Keratinocyte (primary cell): ENCODE measurements around the gene ZNF668. TPM values are rescaled to one million over a fixed set of nuclear protein-coding genes. Genes with fewer than 3 reads are reported as not detected.
"Not testable (repeated sequence)": the region's sequence is repeated elsewhere in the genome, so short reads cannot be mapped to it uniquely, and the experiment has no call there.

Experiments
- DNase-seq: peaks from one replicate; pipeline ENCODE4 v3.0.0-alpha.2; 2011; ENCODE audit warnings: low read depth, missing footprints, low spot score
- FAIRE-seq: peaks from 2 replicates; lab custom pipeline; 2011; peaks lifted over from hg19 to GRCh38; lab: Jason Lieb, UNC
- H2AFZ ChIP-seq: 2 replicates; pipeline ENCODE4 v1.6.0; 2012; ENCODE audit warnings: low read length, control low read depth, inconsistent platforms; ENCODE audit not compliant: control insufficient read depth
- H3K27ac ChIP-seq: 2 replicates; pipeline ENCODE4 v1.5.1; 2011; ENCODE audit warnings: low read length; ENCODE audit not compliant: control insufficient read depth, insufficient read depth
- H3K27me3 ChIP-seq: 3 replicates; pipeline ENCODE4 v1.6.0; 2011; ENCODE audit warnings: low read length; ENCODE audit not compliant: control insufficient read depth, insufficient read depth; ENCODE audit errors: extremely low read depth
- H3K36me3 ChIP-seq, 2 experiments: 2 replicates in 1 of 2; 3 replicates in 1 of 2; pipeline ENCODE4 v1.5.1; 2011; ENCODE audit warnings: low read length in 2 of 2, mild to moderate bottlenecking in 1 of 2; ENCODE audit not compliant: control insufficient read depth in 2 of 2, insufficient read depth in 2 of 2; ENCODE audit errors: extremely low read depth in 1 of 2
- H3K4me1 ChIP-seq: 3 replicates; pipeline ENCODE4 v1.5.1; 2011; ENCODE audit warnings: low read length; ENCODE audit not compliant: control insufficient read depth, insufficient read depth; ENCODE audit errors: extremely low read depth
- H3K4me2 ChIP-seq: 3 replicates; pipeline ENCODE4 v1.6.0; 2011; ENCODE audit warnings: low read depth, low read length; ENCODE audit not compliant: control insufficient read depth, insufficient read depth; ENCODE audit errors: extremely low read depth
- H3K4me3 ChIP-seq, 3 experiments: fragments of 200-600 bp in 1 of 3; sonication (generic) in 1 of 3; 2 replicates in 2 of 3; 3 replicates in 1 of 3; pipeline ENCODE4 v1.5.1; 2011 to 2016; ENCODE audit warnings: low read length in 3 of 3, mild to moderate bottlenecking in 3 of 3, control low read depth in 2 of 3, inconsistent platforms in 1 of 3, low read depth in 1 of 3, mixed read lengths in 1 of 3, mixed run types in 1 of 3, moderate library complexity in 1 of 3; ENCODE audit not compliant: control insufficient read depth in 2 of 3, insufficient read depth in 2 of 3; ENCODE audit errors: extremely low read depth in 1 of 3
- H3K79me2 ChIP-seq: 2 replicates; pipeline ENCODE4 v1.6.0; 2012; ENCODE audit warnings: low read length; ENCODE audit not compliant: control insufficient read depth, insufficient read depth
- H3K9ac ChIP-seq: 3 replicates; pipeline ENCODE4 v1.6.0; 2011; ENCODE audit warnings: low read length; ENCODE audit not compliant: control insufficient read depth, insufficient read depth; ENCODE audit errors: extremely low read depth
- H3K9me1 ChIP-seq: 3 replicates; pipeline ENCODE4 v1.6.0; 2011; ENCODE audit warnings: low read length; ENCODE audit not compliant: control insufficient read depth, insufficient read depth; ENCODE audit errors: extremely low read depth
- H3K9me3 ChIP-seq: 2 replicates; pipeline ENCODE4 v1.5.1; 2012; ENCODE audit warnings: low read depth, low read length; ENCODE audit not compliant: control insufficient read depth
- H4K20me1 ChIP-seq: 3 replicates; pipeline ENCODE4 v1.6.0; 2011; ENCODE audit warnings: low read length; ENCODE audit not compliant: control insufficient read depth, insufficient read depth; ENCODE audit errors: extremely low read depth
- dilution Hi-C: fragments of 300-500 bp; cut with MboI; formaldehyde crosslinking; loops from one replicate; pipeline ENCODE4 v1.7.0; 2020; ENCODE audit warnings: low sequenced_read_pairs; ENCODE audit not compliant: extremely low pct_ligation_motif_present
- polyA plus RNA-seq, 5 experiments: library from polyadenylated mRNA; depleted of rRNA in 3 of 5; stranded (reverse) in 3 of 5; stranded (forward) in 1 of 5; unstranded in 1 of 5; fragments of >200 nt; gene quantifications; 1 replicate in 1 of 5; 2 replicates in 3 of 5; 3 replicates in 1 of 5; pipeline versions ENCODE4 v1.2.1 to v1.2.3, GENCODE V29; 2011 to 2012; ENCODE audit warnings: missing spikeins in 2 of 5, low read depth in 1 of 5, low replicate concordance in 1 of 5

The ZNF668 gene
- polyA plus RNA-seq, 1 donor (not counting 4 experiments of a cell fraction or from before 2014, with no cell fraction given) = 5.5 TPM

- H3K4me3 ChIP-seq, DNase-seq, H3K9me1 ChIP-seq, H3K27ac ChIP-seq, dilution Hi-C loops, H3K4me2 ChIP-seq, H3K4me1 ChIP-seq, H3K9me3 ChIP-seq, H3K9ac ChIP-seq, H3K79me2 ChIP-seq, H3K36me3 ChIP-seq, H2AFZ ChIP-seq, FAIRE-seq, H4K20me1 ChIP-seq: not testable (repeated sequence)
- peaks cover 28% of the 10 kb centered on the region for H3K27me3 ChIP-seq
Measured at GRCh38 chr16:31011815-31012214, 62.2 kb downstream of the ZNF668 start.

Other genes with a start within 250 kb of the ZNF668 start
- 18.5 to 22.4 TPM (median 19.2 TPM) in 3 replicates for gene BCL7C, start 180.2 kb downstream of the ZNF668 start, polyA plus RNA-seq
- 2.1 to 3.2 TPM (median 2.6 TPM) in 3 replicates for gene CTF1, start 177.6 kb downstream of the ZNF668 start, polyA plus RNA-seq
- 9.6 to 15.0 TPM (median 10.2 TPM) in 3 replicates for gene FBXL19, start 150.7 kb downstream of the ZNF668 start, polyA plus RNA-seq
- gene ORAI3, start 125.2 kb downstream of the ZNF668 start, polyA plus RNA-seq = 8.1 to 12.7 TPM (median 10.8 TPM) in 3 replicates
- gene SETD1A, start 116.5 kb downstream of the ZNF668 start, polyA plus RNA-seq = 0.94 to 3.7 TPM (median 1.1 TPM) in 3 replicates
- 2.0 to 3.5 TPM (median 2.4 TPM) in 3 replicates for gene HSD3B7, start 89.0 kb downstream of the ZNF668 start, polyA plus RNA-seq
- gene STX1B, start 63.6 kb downstream of the ZNF668 start, polyA plus RNA-seq = 0.34 to 0.55 TPM (median 0.50 TPM) in 3 replicates
- 43.6 to 51.1 TPM (median 48.3 TPM) in 3 replicates for gene STX4, start 40.7 kb downstream of the ZNF668 start, polyA plus RNA-seq
- 2.5 to 4.3 TPM (median 2.7 TPM) in 3 replicates for gene ZNF646, start 182 bp upstream of the ZNF668 start, polyA plus RNA-seq
- gene PRSS53, start 14.7 kb upstream of the ZNF668 start, polyA plus RNA-seq = 0.50 to 1.2 TPM (median 0.97 TPM) in 3 replicates
- gene VKORC1, start 20.6 kb upstream of the ZNF668 start, polyA plus RNA-seq = 73.6 to 118 TPM (median 96.1 TPM) in 3 replicates
- gene BCKDK, start 34.1 kb upstream of the ZNF668 start, polyA plus RNA-seq = 17.2 to 35.7 TPM (median 19.9 TPM) in 3 replicates
- gene KAT8, start 43.4 kb upstream of the ZNF668 start, polyA plus RNA-seq = 25.9 to 26.4 TPM (median 26.1 TPM) in 3 replicates
- 31.2 to 65.3 TPM (median 46.4 TPM) in 3 replicates for gene PRSS8, start 61.5 kb upstream of the ZNF668 start, polyA plus RNA-seq
- 0.08 to 0.95 TPM (median 0.43 TPM) in 3 replicates for gene PRSS36, start 75.8 kb upstream of the ZNF668 start, polyA plus RNA-seq
- 88.0 to 210 TPM (median 199 TPM) in 3 replicates for gene FUS, start 105.9 kb upstream of the ZNF668 start, polyA plus RNA-seq
- gene PYCARD, start 128.5 kb upstream of the ZNF668 start, polyA plus RNA-seq = 46.4 to 84.9 TPM (median 58.1 TPM) in 3 replicates
- under 0.01 TPM in 1 of 3 replicates, not detected in the others for gene TRIM72, start 139.9 kb upstream of the ZNF668 start, polyA plus RNA-seq
- gene PYDC1, start 142.9 kb upstream of the ZNF668 start, polyA plus RNA-seq = not detected in 3 replicates
- gene ITGAM, start 185.7 kb upstream of the ZNF668 start, polyA plus RNA-seq = 0.11 to 0.30 TPM (median 0.13 TPM) in 3 replicates